Fibroblast of villous mesenchyme (primary cell): ENCODE results near the gene NPHP1. TPM values are rescaled to one million over a fixed set of nuclear protein-coding genes. Genes with fewer than 3 reads are reported as not detected.
A peak's percentile ranks its signal among the peaks of the same experiment; 100 is the strongest.
"Not testable (repeated sequence)": the region's sequence is repeated elsewhere in the genome, so short reads cannot be mapped to it uniquely, and the experiment has no call there.

Source experiments
- DNase-seq: peaks from one replicate; pipeline ENCODE4 v3.0.0-alpha.2; 2010; ENCODE audit warnings: low read depth
- H3K4me3 ChIP-seq: 2 replicates; pipeline ENCODE4 v1.5.1; 2011; ENCODE audit warnings: low read depth, mild to moderate bottlenecking, low read length
- CTCF ChIP-seq: IDR thresholded peaks from 2 replicates; pipeline ENCODE4 v1.5.1; 2012; ENCODE audit warnings: low read depth, mild to moderate bottlenecking, low read length; ENCODE audit not compliant: insufficient read depth
- total RNA-seq: library from RNA; depleted of rRNA; stranded (reverse); fragments of >200 nt; gene quantifications from 2 replicates; pipeline ENCODE4 v1.2.3, GENCODE V29; 2012

The NPHP1 gene
- total RNA-seq, 1 donor: 4.3 TPM

- peak within 1 kb of the TSS; percentile 93 for H3K4me3 ChIP-seq
- DNase-seq: peak; percentile 69
- TF ChIP-seq CTCF: no peak
These were observed 7.4 kb upstream of the NPHP1 start, which contains the start of gene MTLN for GRCh38 chr2:110211938-110212858. Gene MTLN, minus strand, starts transcription at chr2:110212547. Its CDS starts 22 bp downstream, at chr2:110212525.

GRCh38 chr2:110205660-110206455, 1.0 kb upstream of the NPHP1 start:
- H3K4me3 ChIP-seq: no peak overlapping the region
- TF ChIP-seq CTCF: no peak
- DNase-seq: peak; percentile 8

GRCh38 chr2:110198016-110198415, 6.8 kb downstream of the NPHP1 start:
- no peak for DNase-seq
- no peak overlapping the region for H3K4me3 ChIP-seq
- no peak for TF ChIP-seq CTCF

- no peak for TF ChIP-seq CTCF
- DNase-seq: no peak
- no peak overlapping the region for H3K4me3 ChIP-seq
These were observed 7.4 kb downstream of the NPHP1 start for GRCh38 chr2:110197452-110197851.

- DNase-seq, H3K4me3 ChIP-seq: not testable (repeated sequence)
These were observed 14.6 kb downstream of the NPHP1 start for GRCh38 chr2:110190169-110190568.

GRCh38 chr2:110182449-110182848, 22.4 kb downstream of the NPHP1 start:
- no peak overlapping the region for H3K4me3 ChIP-seq
- no peak for TF ChIP-seq CTCF
- no peak for DNase-seq

GRCh38 chr2:110180036-110180435, 24.8 kb downstream of the NPHP1 start:
- no peak for DNase-seq
- H3K4me3 ChIP-seq: no peak overlapping the region
- no peak for TF ChIP-seq CTCF
